Small intestine (tissue), 16 donors: ENCODE data around the gene SPP1. TPM values are rescaled to one million over a fixed set of nuclear protein-coding genes. Genes with fewer than 3 reads are reported as not detected.

Source experiments
- DNase-seq, 2 donors: peaks; one replicate each; pipeline versions ENCODE4 v3.0.0 to v3.0.0-alpha.2; 2013
- FAIRE-seq: peaks from 2 replicates; lab custom pipeline; 2012; peaks lifted over from hg19 to GRCh38; lab: Jason Lieb, UNC
- H3K27ac ChIP-seq, 3 donors: one replicate each; pipeline ENCODE4 v1.5.1; 2013; ENCODE audit warnings: low read length in 2 of 3, mild to moderate bottlenecking in 2 of 3, control low read depth in 1 of 3, inconsistent platforms in 1 of 3, low read depth in 1 of 3, moderate library complexity in 1 of 3
- H3K27me3 ChIP-seq, 3 donors: one replicate each; pipeline ENCODE4 v1.6.1; 2013; ENCODE audit warnings: low read length in 3 of 3, inconsistent platforms in 1 of 3; ENCODE audit not compliant: control insufficient read depth in 3 of 3, insufficient read depth in 3 of 3
- H3K36me3 ChIP-seq, 3 donors: one replicate each; pipeline ENCODE4 v1.6.1; 2013; ENCODE audit warnings: low read length in 3 of 3, inconsistent platforms in 1 of 3, low read depth in 1 of 3, mild to moderate bottlenecking in 1 of 3, moderate library complexity in 1 of 3; ENCODE audit not compliant: control insufficient read depth in 3 of 3, insufficient read depth in 2 of 3
- H3K4me1 ChIP-seq, 3 donors: one replicate each; pipeline ENCODE4 v1.6.1; 2013; ENCODE audit warnings: low read length in 2 of 3, inconsistent platforms in 1 of 3, low read depth in 1 of 3, mild to moderate bottlenecking in 1 of 3, moderate library complexity in 1 of 3; ENCODE audit not compliant: control insufficient read depth in 3 of 3, insufficient read depth in 2 of 3
- H3K4me3 ChIP-seq, 3 donors: one replicate each; pipeline ENCODE4 v1.5.1; 2013; ENCODE audit warnings: low read length in 3 of 3, control low read depth in 1 of 3, inconsistent platforms in 1 of 3, low read depth in 1 of 3, mild to moderate bottlenecking in 1 of 3, moderate library complexity in 1 of 3
- H3K9me3 ChIP-seq, 2 donors: one replicate each; pipeline ENCODE4 v1.6.1; 2013; ENCODE audit warnings: low read depth in 1 of 2, low read length in 1 of 2; ENCODE audit not compliant: control insufficient read depth in 2 of 2, insufficient read depth in 1 of 2
- WGBS, 3 donors: extraction: QIAGEN DNeasy Blood & Tissue Kit; methylation state at CpG; one replicate each; pipeline ENCODE4 v1.1.7; 2013; 5-methylcytosine and 5-hydroxymethylcytosine counted together
- long read RNA-seq, 10 donors: transcript quantifications; one replicate each; lab custom pipeline, GENCODE V29; 2026
- polyA plus RNA-seq, 4 donors: library from polyadenylated mRNA; stranded (reverse) in 3 of 4; unstranded in 1 of 4; fragments of 200-250 nt in 3 of 4; fragments of 120-200 nt in 1 of 4; gene quantifications; one replicate each; pipeline versions ENCODE4 v1.2.1 to v1.2.3, GENCODE V29; 2013
- donor health status: healthy with polysubstance abuse.
- donor health status: control.
- donor health status: control.
- donor health status: Bipolar disorder and iron deficiency.
- donor health status: healthy.

SPP1 gene
- 10 to 100 TPM in 1 of 4 donors, 1 to 10 TPM in 3; 2.2 to 12.8 (median 3.5) TPM for polyA plus RNA-seq
- long read RNA-seq, donor 1, transcript SPP1-203 (7 exons, 1,473 nt) = major isoform, 6 of 6 reads
- long read RNA-seq, donor 1, partial matches to known transcripts = 0 of 6 reads
- long read RNA-seq, donor 1, other reads (novel, unspliced or antisense) = 0 of 6 reads
- long read RNA-seq, donor 2, partial matches to known transcripts = 0 of 1 reads
- long read RNA-seq, donor 2, other reads (novel, unspliced or antisense) = 0 of 1 reads
- long read RNA-seq, donor 3, transcript SPP1-201 (6 exons, 1,581 nt) = minor isoform, 5 of 14 reads
- long read RNA-seq, donor 3, transcript SPP1-203 (7 exons, 1,473 nt) = major isoform, 9 of 14 reads
- long read RNA-seq, donor 3, partial matches to known transcripts = 0 of 14 reads
- long read RNA-seq, donor 3, other reads (novel, unspliced or antisense) = 0 of 14 reads
- long read RNA-seq, donor 4 = 0 reads
- long read RNA-seq, donor 5 = 0 reads
- long read RNA-seq, donor 6, partial matches to known transcripts = 0 of 2 reads
- long read RNA-seq, donor 6, other reads (novel, unspliced or antisense) = 0 of 2 reads
- long read RNA-seq, donor 7, transcript SPP1-201 (6 exons, 1,581 nt) = minor isoform, 8 of 32 reads
- long read RNA-seq, donor 7, transcript SPP1-203 (7 exons, 1,473 nt) = major isoform, 9 of 32 reads
- long read RNA-seq, donor 7, partial matches to known transcripts = 14 of 32 reads
- long read RNA-seq, donor 7, other reads (novel, unspliced or antisense) = 0 of 32 reads
- long read RNA-seq, donor 8, transcript SPP1-203 (7 exons, 1,473 nt) = major isoform, 6 of 8 reads
- long read RNA-seq, donor 8, partial matches to known transcripts = 0 of 8 reads
- long read RNA-seq, donor 8, other reads (novel, unspliced or antisense) = 0 of 8 reads
- long read RNA-seq, donor 9, partial matches to known transcripts = 0 of 4 reads
- long read RNA-seq, donor 9, other reads (novel, unspliced or antisense) = 0 of 4 reads
- long read RNA-seq, donor 10, transcript SPP1-201 (6 exons, 1,581 nt) = minor isoform, 9 of 49 reads
- long read RNA-seq, donor 10, transcript SPP1-203 (7 exons, 1,473 nt) = major isoform, 28 of 49 reads
- long read RNA-seq, donor 10, partial matches to known transcripts = 8 of 49 reads
- long read RNA-seq, donor 10, other reads (novel, unspliced or antisense) = 0 of 49 reads

GRCh38 chr4:87975466-87975865 lies at the start of gene SPP1:
Gene SPP1 (plus strand): TSS chr4:87975714. CDS start chr4:87976896, 1,182 bp downstream.
- Histone ChIP-seq H3K27me3 (peaks cover 0 to 22% (median 4%) of the 10 kb centered on the region in 3 donors), H3K4me1 (no peaks in the 10 kb centered on the region), H3K4me3 (no peak within 1 kb of the TSS), H3K9me3 (no peaks in the 10 kb centered on the region), H3K27ac (no peak within 1 kb of the TSS), H3K36me3 (no peaks in the 10 kb centered on the region)
- no peak for DNase-seq
- no peak for FAIRE-seq
- 23 to 38% (median 27%) methylated on average over 8 of the region's 8 CpGs for WGBS, 3 donors

GRCh38 chr4:87926554-87927098 lies 48.9 kb upstream of the SPP1 start:
- no peaks in the 10 kb centered on the region for H3K36me3 ChIP-seq
- H3K4me1 ChIP-seq = no peaks in the 10 kb centered on the region
- H3K27me3 ChIP-seq = no peaks in the 10 kb centered on the region
- 72 to 76% (median 75%) methylated on average over 4 of the region's 4 CpGs for WGBS, 3 donors
- no peak overlapping the region for H3K27ac ChIP-seq
- H3K4me3 ChIP-seq = no peak overlapping the region
- DNase-seq = no peak
- FAIRE-seq = no peak
- H3K9me3 ChIP-seq = no peaks in the 10 kb centered on the region

GRCh38 chr4:87930629-87931028 lies 44.9 kb upstream of the SPP1 start:
- H3K4me1 ChIP-seq = no peaks in the 10 kb centered on the region
- H3K4me3 ChIP-seq = no peak overlapping the region
- WGBS, 3 donors = 81 to 94% (median 92%) methylated on average over 1 of the region's 1 CpG
- no peaks in the 10 kb centered on the region for H3K27me3 ChIP-seq
- H3K9me3 ChIP-seq = no peaks in the 10 kb centered on the region
- no peak for DNase-seq
- no peak overlapping the region for H3K27ac ChIP-seq
- no peak for FAIRE-seq
- H3K36me3 ChIP-seq = no peaks in the 10 kb centered on the region

DNA sequence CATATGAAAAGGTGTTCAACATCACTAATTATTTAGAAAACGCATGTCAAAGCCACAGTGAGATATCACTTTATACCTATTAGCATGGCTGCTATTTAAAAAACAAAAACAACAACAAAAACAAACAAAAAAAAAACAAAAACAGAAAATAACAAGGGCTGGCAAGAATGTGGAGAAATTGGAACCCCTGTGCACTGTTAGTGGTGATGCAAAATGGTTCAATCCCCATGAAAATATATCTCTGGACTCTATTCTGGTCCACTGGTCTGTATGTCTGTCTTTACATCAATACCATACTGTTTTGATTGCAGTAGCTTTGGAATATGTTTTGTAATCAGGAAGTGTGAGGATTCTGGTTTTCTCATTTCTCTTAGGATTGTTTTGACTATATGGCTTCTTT lies 43.6 kb upstream of the SPP1 start:
- FAIRE-seq = no peak
- 70 to 80% (median 73%) methylated on average over 1 of the region's 1 CpG for WGBS, 3 donors
- no peak overlapping the region for H3K4me3 ChIP-seq

GRCh38 chr4:87932718-87933141 lies 42.8 kb upstream of the SPP1 start:
- FAIRE-seq = no peak
- Histone ChIP-seq H3K27ac (no peak overlapping the region), H3K4me1 (no peaks in the 10 kb centered on the region), H3K36me3 (no peaks in the 10 kb centered on the region), H3K9me3 (no peaks in the 10 kb centered on the region), H3K27me3 (no peaks in the 10 kb centered on the region), H3K4me3 (no peak overlapping the region)
- 63 to 77% (median 67%) methylated on average over 5 of the region's 5 CpGs for whole genome bisulfite sequencing, 3 donors
- DNase-seq = no peak

More for the DNA sequence above, 43.6 kb upstream of the SPP1 start:
- no peak for DNase-seq
- H3K27me3 ChIP-seq = no peaks in the 10 kb centered on the region
- no peaks in the 10 kb centered on the region for H3K36me3 ChIP-seq
- no peak overlapping the region for H3K27ac ChIP-seq
- no peaks in the 10 kb centered on the region for H3K9me3 ChIP-seq
- no peaks in the 10 kb centered on the region for H3K4me1 ChIP-seq

- no peak overlapping the region for H3K27ac ChIP-seq
- no peaks in the 10 kb centered on the region for H3K9me3 ChIP-seq
- H3K27me3 ChIP-seq = no peaks in the 10 kb centered on the region
- 89 to 90% (median 90%) methylated on average over 1 of the region's 1 CpG for WGBS, 3 donors
- no peaks in the 10 kb centered on the region for H3K36me3 ChIP-seq
- FAIRE-seq = no peak
- DNase-seq = no peak
- H3K4me1 ChIP-seq = no peaks in the 10 kb centered on the region
- H3K4me3 ChIP-seq = no peak overlapping the region
Observed at GRCh38 chr4:87933337-87933736, 42.2 kb upstream of the SPP1 start.

DNA sequence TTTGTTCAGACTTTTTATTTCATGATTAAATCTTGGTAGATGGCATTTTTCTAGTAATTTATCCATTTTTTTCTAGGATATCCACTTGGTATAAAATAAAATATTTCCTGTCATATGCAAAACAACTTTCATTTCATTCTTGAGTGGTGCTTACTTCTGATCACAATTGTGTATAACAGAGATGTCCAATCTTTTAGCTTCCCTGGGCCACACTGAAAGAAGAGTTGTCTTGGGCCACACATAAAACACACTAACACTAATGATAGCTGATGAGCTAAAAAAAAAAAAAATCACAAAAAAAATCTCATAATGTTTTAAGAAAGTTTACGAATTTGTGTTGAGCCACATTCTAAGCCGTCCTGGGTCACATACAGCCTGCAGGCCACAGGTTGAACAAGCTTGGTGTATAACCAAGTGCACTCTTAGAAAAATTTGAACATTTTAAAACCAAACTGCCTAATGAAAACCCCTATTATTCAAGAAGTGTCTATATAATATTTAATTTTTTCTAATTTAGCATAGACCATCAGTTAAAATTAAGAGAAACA lies 41.3 kb upstream of the SPP1 start:
- Histone ChIP-seq H3K4me3 (no peak overlapping the region), H3K9me3 (no peaks in the 10 kb centered on the region), H3K27me3 (no peaks in the 10 kb centered on the region), H3K27ac (no peak overlapping the region), H3K36me3 (no peaks in the 10 kb centered on the region), H3K4me1 (no peaks in the 10 kb centered on the region)
- FAIRE-seq (no peak), DNase-seq (no peak)
- WGBS, 3 donors = 83 to 95% (median 94%) methylated on average over 2 of the region's 2 CpGs
